Femur (tissue), 1 donor: ENCODE measurements around the gene ZNF559.

Source experiments
- DNase-seq: peaks from one replicate; pipeline ENCODE4 v3.0.0-alpha.2; 2017

The ZNF559 gene

GRCh38 chr19:9354651-9355050 lies 30.7 kb downstream of the ZNF559 start:
- DNase-seq: no peak

- DNase-seq: peak; percentile 69
Measured at GRCh38 chr19:9362905-9363304, 38.9 kb downstream of the ZNF559 start, which contains the start of gene ZNF177. TSS of gene ZNF177 (plus strand) at chr19:9363013. CDS start at chr19:9378312, 15,299 bp downstream.

- no peak for DNase-seq
Measured at GRCh38 chr19:9370738-9371619, 47.0 kb downstream of the ZNF559 start.

- DNase-seq: no peak
Measured at GRCh38 chr19:9381361-9381785, 57.4 kb downstream of the ZNF559 start.
